Right lung (tissue), 5 donors: ENCODE results near the gene CMTM6. TPM values are rescaled to one million over a fixed set of nuclear protein-coding genes. Genes with fewer than 3 reads are reported as not detected.
"Not testable (repeated sequence)": the region's sequence is repeated elsewhere in the genome, so short reads cannot be mapped to it uniquely, and the experiment has no call there.

Source experiments
- DNase-seq, 2 donors: peaks; one replicate each; pipeline ENCODE4 v3.0.0-alpha.2; 2013
- polyA plus RNA-seq, 5 donors: library from polyadenylated mRNA; unstranded; fragments of 120-200 nt; gene quantifications; one replicate each; pipeline versions ENCODE4 v1.2.1 to v1.2.3, GENCODE V29; 2013; ENCODE audit warnings: inconsistent platforms in 1 of 5, low replicate concordance in 1 of 5; ENCODE audit not compliant: insufficient read length in 5 of 5, insufficient read depth in 1 of 5

CMTM6 gene
- polyA plus RNA-seq, 5 donors, result 69.5 to 95.0 (median 79.1) TPM

GRCh38 chr3:32469151-32469874 is 33.3 kb downstream of the CMTM6 start:
- DNase-seq, result no peak

GRCh38 chr3:32467333-32468070 is 35.1 kb downstream of the CMTM6 start:
- DNase-seq, result peak; percentile 69 to 71

- DNase-seq, result not testable (repeated sequence)
Observed at GRCh38 chr3:32466808-32467207, 35.8 kb downstream of the CMTM6 start.

GRCh38 chr3:32464726-32465125 is 37.9 kb downstream of the CMTM6 start:
- not testable (repeated sequence) for DNase-seq

GRCh38 chr3:32463415-32463814 is 39.2 kb downstream of the CMTM6 start:
- not testable (repeated sequence) for DNase-seq

- not testable (repeated sequence) for DNase-seq
Observed at GRCh38 chr3:32462191-32462986, 40.3 kb downstream of the CMTM6 start.

GRCh38 chr3:32460817-32461496 is 41.7 kb downstream of the CMTM6 start:
- DNase-seq, result not testable (repeated sequence)

- DNase-seq, result peak; percentile 52 to 56
Observed at GRCh38 chr3:32460031-32460749, 42.5 kb downstream of the CMTM6 start.

- no peak for DNase-seq
Observed at GRCh38 chr3:32459450-32459849, 43.2 kb downstream of the CMTM6 start.

GRCh38 chr3:32457971-32458471 is 44.6 kb downstream of the CMTM6 start:
- DNase-seq, result no peak

GRCh38 chr3:32456429-32457130 is 46.1 kb downstream of the CMTM6 start:
- DNase-seq, result no peak

- DNase-seq, result no peak
Observed at GRCh38 chr3:32455609-32456428, 46.8 kb downstream of the CMTM6 start.

- no peak for DNase-seq
Observed at GRCh38 chr3:32454731-32455608, 47.7 kb downstream of the CMTM6 start.

- no peak for DNase-seq
Observed at GRCh38 chr3:32454111-32454510, 48.5 kb downstream of the CMTM6 start.

GRCh38 chr3:32453346-32453745 is 49.3 kb downstream of the CMTM6 start:
- DNase-seq, result no peak

GRCh38 chr3:32452009-32452408 is 50.6 kb downstream of the CMTM6 start:
- DNase-seq, result no peak

GRCh38 chr3:32450992-32451659 is 51.5 kb downstream of the CMTM6 start:
- DNase-seq, result no peak

- no peak for DNase-seq
Observed at GRCh38 chr3:32450426-32450825, 52.2 kb downstream of the CMTM6 start.
